ENCODE measurements around the gene C22orf31. TPM values are rescaled to one million over a fixed set of nuclear protein-coding genes. Genes with fewer than 3 reads are reported as not detected.
"Not testable (repeated sequence)": the region's sequence is repeated elsewhere in the genome, so short reads cannot be mapped to it uniquely, and the experiment has no call there.

Gene C22orf31
- total RNA-seq, 2 experiments from 2014 or later: not detected

- Mint-ChIP-seq H3K27ac (no peak overlapping the region), H3K9me3 (no peaks in the 10 kb centered on the region), H3K36me3 (ENCODE audit: low read depth) (no peaks in the 10 kb centered on the region), H3K4me1 (no peaks in the 10 kb centered on the region), H3K4me3 (no peak overlapping the region), H3K27me3 (peaks cover 8% of the 10 kb centered on the region)
- CTCF ChIA-PET: interaction anchor here (0.9 to 2.8 kb wide), 9 partner anchors 14 to 441 kb away, joined by 3 to 11 read pairs (median 4); partner anchors contain the start of gene XBP1
- POLR2A ChIA-PET: interaction anchor here (0.8 kb wide), 1 partner anchor 442 kb away, joined by 4 read pairs; no protein-coding TSS in a partner anchor
- no peak for DNase-seq
Measured at GRCh38 chr22:29041408-29041807, 20.2 kb downstream of the C22orf31 start.

GRCh38 chr22:29040385-29041275 is 21.0 kb downstream of the C22orf31 start:
- Mint-ChIP-seq H3K27me3 (peaks cover 9% of the 10 kb centered on the region), H3K9me3 (no peaks in the 10 kb centered on the region), H3K27ac (no peak overlapping the region), H3K4me1 (no peaks in the 10 kb centered on the region), H3K36me3 (ENCODE audit: low read depth) (no peaks in the 10 kb centered on the region), H3K4me3 (no peak overlapping the region)
- peak; percentile 81 for DNase-seq
- ChIA-PET CTCF (interaction anchor here (0.5 to 2.8 kb wide), 20 partner anchors 8 to 999 kb away, joined by 3 to 11 read pairs (median 4); partner anchors contain the start of gene XBP1), POLR2A (interaction anchor here (0.7 to 0.8 kb wide), 2 partner anchors 441 to 447 kb away, joined by 3 to 4 read pairs; no protein-coding TSS in a partner anchor)

DNA sequence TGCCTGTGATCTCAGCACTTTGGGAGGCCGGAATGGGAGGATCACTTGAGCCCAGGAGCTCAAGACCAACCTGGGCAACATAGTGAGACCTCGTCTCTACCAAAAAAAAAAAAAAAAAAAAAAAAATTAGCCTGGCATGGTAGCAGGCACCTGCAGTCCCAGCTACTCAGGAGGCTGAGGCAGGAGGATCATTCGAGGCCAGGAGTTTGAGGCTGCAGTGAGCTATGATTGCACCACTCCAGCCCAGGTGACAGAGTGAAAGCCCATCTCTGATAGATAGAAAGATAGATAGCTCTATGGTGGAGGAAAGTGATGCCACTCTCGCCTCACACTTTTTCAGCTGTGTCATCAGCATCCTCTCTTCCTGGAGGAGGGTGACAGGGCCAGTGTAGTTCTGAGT is 21.9 kb downstream of the C22orf31 start:
- H3K36me3 Mint-ChIP-seq (ENCODE audit: low read depth); H3K4me3 Mint-ChIP-seq; H3K4me1 Mint-ChIP-seq; H3K9me3 Mint-ChIP-seq; DNase-seq; H3K27ac Mint-ChIP-seq; POLR2A ChIA-PET: not testable (repeated sequence)
- CTCF ChIA-PET: interaction anchor here (0.6 to 2.8 kb wide), 7 partner anchors 9 to 998 kb away, joined by 3 to 11 read pairs (median 3); no protein-coding TSS in a partner anchor
- H3K27me3 Mint-ChIP-seq: peaks cover 10% of the 10 kb centered on the region

DNA sequence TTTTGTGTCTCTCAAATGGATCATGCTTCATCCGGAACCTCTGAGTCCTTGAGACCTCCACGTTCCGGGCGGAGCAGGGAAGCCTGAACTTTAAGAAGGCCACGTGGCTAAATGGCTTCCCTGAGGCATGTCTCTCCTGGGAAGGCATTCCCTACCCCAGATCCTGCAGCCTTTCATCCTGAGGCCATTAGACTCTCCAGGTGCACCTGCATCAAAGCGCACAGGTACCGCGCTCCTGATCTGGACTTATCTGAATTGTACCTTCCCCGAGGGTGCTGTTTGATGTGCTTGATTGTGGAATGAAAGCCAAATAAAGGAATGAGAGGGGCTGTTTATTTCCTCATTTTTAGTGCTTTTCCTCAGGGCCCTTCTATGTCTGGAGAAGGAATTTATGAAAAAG is 22.5 kb downstream of the C22orf31 start:
- Mint-ChIP-seq H3K4me3 (no peak overlapping the region), H3K27ac (no peak overlapping the region), H3K4me1 (no peaks in the 10 kb centered on the region), H3K9me3 (no peaks in the 10 kb centered on the region), H3K36me3 (ENCODE audit: low read depth) (no peaks in the 10 kb centered on the region), H3K27me3 (peaks cover 13% of the 10 kb centered on the region)
- ChIA-PET CTCF (interaction anchor here (0.7 to 2.8 kb wide), 5 partner anchors 9 to 321 kb away, joined by 3 to 11 read pairs (median 3); no protein-coding TSS in a partner anchor), POLR2A (no interaction called here)
- no peak for DNase-seq

DNA sequence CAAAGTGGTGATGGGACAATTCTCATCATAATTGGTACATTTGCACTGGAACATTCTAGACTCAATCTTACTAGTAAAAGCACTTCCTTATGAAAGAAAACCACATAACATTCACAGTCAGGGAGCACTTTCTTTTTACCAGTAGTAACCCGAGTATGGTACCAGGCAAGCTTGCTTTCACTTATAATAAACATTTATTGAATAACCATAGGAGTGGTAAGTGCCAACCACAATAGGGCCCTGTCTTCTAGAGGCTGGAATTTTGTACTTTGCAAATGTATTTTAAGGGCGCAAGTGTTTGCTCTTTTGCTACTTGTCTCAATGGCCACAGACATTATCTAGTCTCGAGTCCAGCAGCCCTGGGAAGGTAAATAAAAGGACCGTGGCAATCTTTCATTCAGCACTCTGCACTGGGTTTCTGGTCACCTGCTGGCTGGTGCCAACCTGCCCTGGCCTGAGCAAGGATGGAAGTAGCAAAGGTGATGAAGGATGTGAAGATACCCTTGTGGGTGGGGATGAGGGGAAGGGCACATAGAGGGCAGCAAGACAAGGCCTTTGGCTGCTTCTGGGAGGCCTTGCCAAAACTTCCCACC is 24.2 kb downstream of the C22orf31 start:
- Mint-ChIP-seq H3K27me3 (peaks cover 18% of the 10 kb centered on the region), H3K27ac (no peak overlapping the region), H3K36me3 (ENCODE audit: low read depth) (no peaks in the 10 kb centered on the region), H3K4me1 (no peaks in the 10 kb centered on the region), H3K9me3 (no peaks in the 10 kb centered on the region), H3K4me3 (no peak overlapping the region)
- POLR2A ChIA-PET: no interaction called here
- DNase-seq: no peak
- CTCF ChIA-PET: no interaction called here

- Mint-ChIP-seq H3K27me3 (peaks cover 48% of the 10 kb centered on the region), H3K4me1 (peaks cover 7% of the 10 kb centered on the region), H3K9me3 (no peaks in the 10 kb centered on the region), H3K4me3 (no peak overlapping the region), H3K36me3 (ENCODE audit: low read depth) (no peaks in the 10 kb centered on the region), H3K27ac (no peak overlapping the region)
- POLR2A ChIA-PET: no interaction called here
- CTCF ChIA-PET: interaction anchor here (0.6 to 0.7 kb wide), 2 partner anchors 29 to 76 kb away, joined by 3 to 4 read pairs; no protein-coding TSS in a partner anchor
- DNase-seq: no peak
Measured at GRCh38 chr22:29032584-29032983, 29.0 kb downstream of the C22orf31 start.

DNA sequence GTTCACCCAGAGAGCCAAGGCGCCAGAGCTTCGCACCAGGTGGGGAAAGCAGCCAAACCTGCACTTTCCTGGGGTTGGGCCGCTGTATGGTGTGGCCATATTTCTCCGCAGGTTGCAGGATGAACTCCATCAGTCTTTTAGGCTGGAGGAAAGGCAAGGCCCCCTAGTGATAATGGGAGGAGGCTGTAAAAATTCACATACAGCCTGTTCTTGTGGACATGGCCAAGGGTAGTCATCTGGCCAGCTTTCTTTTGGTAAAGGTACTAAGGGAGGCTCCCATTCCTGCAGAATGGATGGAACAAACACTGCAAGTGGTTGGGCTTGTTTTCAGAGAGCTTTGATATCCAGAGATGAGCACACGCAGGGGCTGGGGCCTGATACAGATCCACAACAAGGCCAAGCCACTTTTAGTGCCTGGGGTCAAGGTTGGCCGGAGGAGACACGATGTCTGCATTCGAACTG is 29.6 kb downstream of the C22orf31 start:
- Mint-ChIP-seq H3K4me1 (peaks cover 7% of the 10 kb centered on the region), H3K27ac (no peak overlapping the region), H3K4me3 (no peak overlapping the region), H3K27me3 (peaks cover 50% of the 10 kb centered on the region), H3K36me3 (ENCODE audit: low read depth) (no peaks in the 10 kb centered on the region), H3K9me3 (no peaks in the 10 kb centered on the region)
- DNase-seq: no peak
- ChIA-PET CTCF (no interaction called here), POLR2A (no interaction called here)

- no peaks in the 10 kb centered on the region for H3K36me3 Mint-ChIP-seq (ENCODE audit: low read depth)
- DNase-seq: no peak
- no peak overlapping the region for H3K27ac Mint-ChIP-seq
- ChIA-PET CTCF (interaction anchor here (2.4 kb wide), 1 partner anchor 9 kb away, joined by 5 read pairs; no protein-coding TSS in a partner anchor), POLR2A (no interaction called here)
- H3K9me3 Mint-ChIP-seq: no peaks in the 10 kb centered on the region
- H3K27me3 Mint-ChIP-seq: peaks cover 50% of the 10 kb centered on the region
- no peak overlapping the region for H3K4me3 Mint-ChIP-seq
- H3K4me1 Mint-ChIP-seq: peaks cover 7% of the 10 kb centered on the region
Measured at GRCh38 chr22:29031227-29032011, 30.2 kb downstream of the C22orf31 start.

DNA sequence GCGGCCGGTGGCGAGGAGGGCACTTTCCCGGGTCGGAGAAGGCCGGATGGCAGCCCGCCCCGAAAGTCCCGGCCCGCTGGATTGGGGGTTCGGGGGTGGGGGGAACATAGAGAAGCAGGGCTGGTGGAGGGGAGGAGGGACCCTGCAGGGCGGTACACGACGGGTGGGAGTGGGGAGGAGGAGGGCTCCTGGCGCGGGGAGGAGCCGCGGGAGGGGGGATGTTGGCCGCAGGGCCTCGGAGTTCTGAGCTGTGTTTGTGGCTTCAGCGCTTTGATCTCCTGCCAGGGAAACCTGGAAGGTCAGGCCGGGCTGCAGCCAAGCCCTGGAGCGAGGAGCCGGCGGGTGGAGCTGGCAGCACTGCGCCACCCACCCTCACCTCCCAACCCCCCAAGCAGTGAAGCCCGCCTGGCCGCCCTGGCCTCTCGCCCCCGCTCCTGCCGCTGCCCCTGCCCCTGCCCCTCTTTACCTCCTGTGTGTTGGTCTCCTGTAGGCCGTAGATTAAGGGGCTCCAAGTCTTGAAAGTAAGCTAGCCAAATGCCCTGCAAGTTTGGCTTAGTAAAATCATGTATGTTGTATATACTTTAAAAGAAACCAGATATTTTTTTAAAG is 30.9 kb downstream of the C22orf31 start:
- DNase-seq: no peak
- no peaks in the 10 kb centered on the region for H3K9me3 Mint-ChIP-seq
- H3K4me1 Mint-ChIP-seq: peaks cover 7% of the 10 kb centered on the region
- H3K27ac Mint-ChIP-seq: no peak overlapping the region
- H3K4me3 Mint-ChIP-seq: no peak overlapping the region
- POLR2A ChIA-PET: no interaction called here
- H3K27me3 Mint-ChIP-seq: peaks cover 52% of the 10 kb centered on the region
- CTCF ChIA-PET: interaction anchor here (0.5 to 2.4 kb wide), 2 partner anchors 10 to 150 kb away, joined by 4 to 5 read pairs; no protein-coding TSS in a partner anchor
- H3K36me3 Mint-ChIP-seq (ENCODE audit: low read depth): no peaks in the 10 kb centered on the region

DNA sequence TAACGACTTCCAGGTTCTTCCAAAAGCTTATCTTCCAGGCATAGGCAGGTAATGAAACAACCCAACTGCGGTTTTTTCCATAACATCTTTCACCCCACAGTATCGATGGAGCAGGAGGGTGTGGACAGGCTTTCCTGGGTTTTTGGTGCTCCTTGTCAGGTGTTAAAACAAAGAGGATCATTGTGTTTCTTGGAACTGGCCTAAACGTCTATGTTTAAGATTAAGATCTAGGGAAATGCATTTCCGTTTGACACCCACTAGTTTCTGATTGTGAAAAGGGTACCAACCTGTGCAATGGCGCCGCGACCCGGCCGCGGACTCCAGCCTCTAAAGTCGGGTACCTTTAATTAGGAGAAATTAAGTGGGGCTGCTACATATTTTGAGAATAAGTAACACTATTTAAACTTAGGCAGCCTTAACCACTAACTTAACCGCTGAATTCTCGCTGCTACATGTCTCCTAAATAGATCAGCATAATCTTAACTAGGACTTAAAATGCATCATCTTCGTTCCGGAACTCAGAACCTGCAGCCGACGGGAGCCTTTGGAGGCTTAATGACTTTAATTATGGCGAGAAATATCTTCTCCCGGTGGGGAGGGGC is 31.5 kb downstream of the C22orf31 start:
- CTCF ChIA-PET: interaction anchor here (2.4 kb wide), 1 partner anchor 11 kb away, joined by 5 read pairs; no protein-coding TSS in a partner anchor
- H3K4me3 Mint-ChIP-seq: no peak overlapping the region
- H3K36me3 Mint-ChIP-seq (ENCODE audit: low read depth): no peaks in the 10 kb centered on the region
- H3K9me3 Mint-ChIP-seq: no peaks in the 10 kb centered on the region
- POLR2A ChIA-PET: no interaction called here
- peaks cover 7% of the 10 kb centered on the region for H3K4me1 Mint-ChIP-seq
- peak; percentile 8 for DNase-seq
- no peak overlapping the region for H3K27ac Mint-ChIP-seq
- H3K27me3 Mint-ChIP-seq: peaks cover 55% of the 10 kb centered on the region

- no peak overlapping the region for H3K4me3 Mint-ChIP-seq
- H3K4me1 Mint-ChIP-seq: peaks cover 7% of the 10 kb centered on the region
- ChIA-PET POLR2A (no interaction called here), CTCF (interaction anchor here (2.4 kb wide), 1 partner anchor 11 kb away, joined by 5 read pairs; no protein-coding TSS in a partner anchor)
- peaks cover 51% of the 10 kb centered on the region for H3K27me3 Mint-ChIP-seq
- H3K36me3 Mint-ChIP-seq (ENCODE audit: low read depth): no peaks in the 10 kb centered on the region
- H3K27ac Mint-ChIP-seq: no peak overlapping the region
- no peak for DNase-seq
- no peaks in the 10 kb centered on the region for H3K9me3 Mint-ChIP-seq
Measured at GRCh38 chr22:29029202-29030000, 32.2 kb downstream of the C22orf31 start.
